K562 (cell line): ENCODE measurements around the gene ALK. TPM values are rescaled to one million over a fixed set of nuclear protein-coding genes. Genes with fewer than 3 reads are reported as not detected.

Experiments
- ATAC-seq: fragments of 200-7000 bp; cut with Tn5 transposase; 3 replicates; pipeline ENCODE4 v1.9.1; 2020; ENCODE audit warnings: moderate library complexity
- BruUV-seq: library from RNA; stranded (reverse); fragments of 400-500 nt; replicated peaks from 2 replicates; lab custom pipeline; 2021; lab: Mats Ljungman, UMichigan
- CTCF ChIA-PET: fragments of 300-600 bp; formaldehyde crosslinking; extraction: SDS; loops from one replicate; lab custom pipeline; 2021; ENCODE audit warnings: low intra/inter-chr PET ratio; lab: Yijun Ruan, JAX
- POLR2A ChIA-PET: fragments of 300-600, 350-650 bp; sonication (Branson Sonifier 250); formaldehyde crosslinking; extraction: SDS; loops from one replicate; lab custom pipeline; 2021; ENCODE audit warnings: antibody characterized with exemption, inconsistent platforms; lab: Yijun Ruan, JAX
- DNase-seq, 4 experiments: peaks; one replicate each; pipeline versions ENCODE4 v3.0.0 to v3.0.0-alpha.2; 2011 to 2018; ENCODE audit warnings: low spot score in 3 of 4, mixed read lengths in 3 of 4; ENCODE audit errors: extremely low read depth in 1 of 4
- FAIRE-seq: peaks from 2 replicates; lab custom pipeline; 2011; peaks lifted over from hg19 to GRCh38; lab: Jason Lieb, UNC
- H2AFZ ChIP-seq: 2 replicates; pipeline ENCODE4 v1.6.0; 2011; ENCODE audit warnings: low read depth, low read length, control low read depth, inconsistent platforms
- H3K27ac ChIP-seq: fragments of 200-600 bp; 3 replicates; pipeline ENCODE4 v1.8.0; 2011; ENCODE audit warnings: low read depth, mild to moderate bottlenecking, control low read depth, inconsistent platforms, low read length, moderate library complexity, mixed read lengths; ENCODE audit errors: extremely low read depth
- H3K27me3 ChIP-seq, 2 experiments: fragments of 300-600 bp in 1 of 2; 2 replicates in 1 of 2; 3 replicates in 1 of 2; pipeline versions ENCODE4 v1.6.0 to v1.8.0; 2011; ENCODE audit warnings: inconsistent platforms in 2 of 2, low read length in 2 of 2, mild to moderate bottlenecking in 1 of 2, mixed read lengths in 1 of 2, moderate library complexity in 1 of 2; ENCODE audit not compliant: control insufficient read depth in 2 of 2, insufficient read depth in 2 of 2
- H3K36me3 ChIP-seq: fragments of 300-600 bp; 3 replicates; pipeline ENCODE4 v1.8.0; 2011; ENCODE audit warnings: mild to moderate bottlenecking, low read length, inconsistent platforms; ENCODE audit not compliant: control insufficient read depth, insufficient read depth
- H3K4me1 ChIP-seq, 2 experiments: fragments of 200-600 bp in 1 of 2; replicated peaks in 1 of 2; 2 replicates in 1 of 2; 3 replicates in 1 of 2; pipeline versions ENCODE4 v1.5.1 to v1.8.0; 2011; ENCODE audit warnings: inconsistent platforms in 2 of 2, low read length in 2 of 2, mild to moderate bottlenecking in 1 of 2, mixed read lengths in 1 of 2, moderate library complexity in 1 of 2; ENCODE audit not compliant: control insufficient read depth in 2 of 2, insufficient read depth in 2 of 2
- H3K4me2 ChIP-seq: 2 replicates; pipeline ENCODE4 v1.6.1; 2011; ENCODE audit warnings: low read length, control low read depth, inconsistent platforms, mixed read lengths; ENCODE audit not compliant: insufficient read depth
- H3K4me3 ChIP-seq: fragments of 200-600 bp; sonication (generic), shearing (Covaris generic); 2 replicates; pipeline ENCODE4 v1.5.1; 2016; ENCODE audit warnings: control low read depth, inconsistent platforms
- H3K79me2 ChIP-seq: fragments of 200-600 bp; 3 replicates; pipeline ENCODE4 v1.8.0; 2011; ENCODE audit warnings: low read length, inconsistent platforms; ENCODE audit not compliant: control insufficient read depth, insufficient read depth
- H3K9ac ChIP-seq, 2 experiments: 2 replicates each; pipeline versions ENCODE4 v1.6.0 to v1.6.1; 2011; ENCODE audit warnings: low read depth in 2 of 2, low read length in 2 of 2, control low read depth in 1 of 2, inconsistent platforms in 1 of 2, mild to moderate bottlenecking in 1 of 2, mixed read lengths in 1 of 2; ENCODE audit not compliant: insufficient read depth in 1 of 2
- H3K9me1 ChIP-seq: one replicate; pipeline ENCODE4 v1.6.0; 2011; ENCODE audit warnings: inconsistent platforms, mild to moderate bottlenecking, low read length, moderate library complexity; ENCODE audit not compliant: control insufficient read depth, insufficient read depth
- H3K9me3 ChIP-seq: replicated peaks from 2 replicates; pipeline ENCODE4 v1.5.1; 2011; ENCODE audit warnings: low read depth, low read length, inconsistent platforms; ENCODE audit not compliant: control insufficient read depth, insufficient read depth
- H4K20me1 ChIP-seq: replicated peaks from 2 replicates; pipeline ENCODE4 v1.6.1; 2011; ENCODE audit warnings: low read length, inconsistent platforms, mixed read lengths; ENCODE audit not compliant: control insufficient read depth, insufficient read depth
- COPS2 ChIP-seq: fragments of 450-650 bp; conservative IDR thresholded peaks from 2 replicates; pipeline ENCODE4 v1.6.1; 2016; ENCODE audit warnings: mild to moderate bottlenecking, moderate library complexity
- FOXA3 ChIP-seq, 2 experiments: fragments of 450-650 bp in 1 of 2; sonication (generic) in 1 of 2; formaldehyde crosslinking; IDR thresholded peaks in 1 of 2; conservative IDR thresholded peaks in 1 of 2; 2 replicates each; pipeline versions ENCODE4 v1.4.0 to v1.8.0; 2020 to 2022; ENCODE audit warnings: mild to moderate bottlenecking in 2 of 2, missing genetic modification reagents in 1 of 2
- FOXK2 ChIP-seq, 2 experiments: fragments of 450-650 bp; IDR thresholded peaks in 1 of 2; conservative IDR thresholded peaks in 1 of 2; 2 replicates each; pipeline ENCODE4 v1.6.1; 2016; ENCODE audit warnings: low read depth in 2 of 2, mild to moderate bottlenecking in 1 of 2
- HNRNPL ChIP-seq: fragments of 200-400 bp; formaldehyde crosslinking; IDR thresholded peaks from 2 replicates; pipeline ENCODE4 v1.6.1; 2017; ENCODE audit warnings: low read depth, mild to moderate bottlenecking, low read length
- MCM3 ChIP-seq: fragments of 450-650 bp; IDR thresholded peaks from 2 replicates; pipeline ENCODE4 v1.6.1; 2016
- MECOM ChIP-seq: fragments of 250-450 bp; sonication (Bioruptor Pico); IDR thresholded peaks from 2 replicates; pipeline ENCODE4 v1.8.0; 2022; ENCODE audit warnings: inconsistent platforms
- NRF1 ChIP-seq, 2 experiments: fragments of 450-650 bp; IDR thresholded peaks in 1 of 2; conservative IDR thresholded peaks in 1 of 2; 2 replicates each; pipeline ENCODE4 v1.6.1; 2014; ENCODE audit warnings: mild to moderate bottlenecking in 2 of 2
- YBX1 ChIP-seq: fragments of 450-650 bp; IDR thresholded peaks from 2 replicates; pipeline ENCODE4 v1.7.1; 2016; ENCODE audit warnings: mild to moderate bottlenecking
- ZFP30 ChIP-seq: fragments of 250-450 bp; sonication (Bioruptor Pico); IDR thresholded peaks from 2 replicates; pipeline ENCODE4 v1.8.0; 2022; ENCODE audit warnings: moderate library complexity, mild to moderate bottlenecking, inconsistent platforms, borderline replicate concordance
- ZNF707 ChIP-seq: fragments of 250-450 bp; sonication (Bioruptor Pico); conservative IDR thresholded peaks from 2 replicates; pipeline ENCODE4 v1.8.0; 2022; ENCODE audit warnings: inconsistent platforms, mild to moderate bottlenecking, moderate library complexity
- in situ Hi-C: fragments of 300-500 bp; cut with MboI; formaldehyde crosslinking; loops from 4 replicates; pipeline ENCODE4 v1.15.0; 2018; ENCODE audit warnings: inconsistent platforms, mixed read lengths
- intact Hi-C: fragments of 100-400 bp; cut with micrococcal nuclease; formaldehyde crosslinking; loops from 2 replicates; pipeline ENCODE4 v1.14.2; 2022
- polyA plus RNA-seq, 8 experiments: library from polyadenylated mRNA; depleted of rRNA in 4 of 8; stranded (reverse) in 5 of 8; unstranded in 3 of 8; fragments of >200 nt; fragmentation: Nextera tagmentation in 2 of 8; fragmentation: Illumina TruSeq in 1 of 8; extraction: Ambion mirVana in 2 of 8; extraction: Trizol in 1 of 8; gene quantifications; 2 replicates each; pipeline versions ENCODE4 v1.2.1 to v1.2.3, GENCODE V29; 2011 to 2014; ENCODE audit warnings: inconsistent platforms in 1 of 8, missing spikeins in 1 of 8
- total RNA-seq, 7 experiments: library from RNA; depleted of rRNA in 6 of 7; stranded (reverse); fragments of >200 nt in 6 of 7; fragmentation: Illumina TruSeq in 2 of 7; extraction: Trizol in 2 of 7; gene quantifications; 2 replicates each; pipeline versions ENCODE4 v1.2.1 to v1.2.3, GENCODE V29; 2011 to 2021; ENCODE audit warnings: low replicate concordance in 1 of 7
- TF ChIP-seq, protein P1 (sequence below): fragments of 450-650 bp; IDR thresholded peaks from 2 replicates; pipeline ENCODE4 v1.6.1; 2016; ENCODE audit warnings: low read depth, mild to moderate bottlenecking, moderate library complexity
- TF ChIP-seq, protein P2 (sequence below): sonication (generic); formaldehyde crosslinking; IDR thresholded peaks from 2 replicates; pipeline ENCODE4 v1.8.1; 2023; ENCODE audit warnings: mild to moderate bottlenecking, missing genetic modification reagents, moderate library complexity

ALK gene
- total and polyA plus RNA-seq, 9 of the 15 experiments (the other 6 are each of a cell fraction or from before 2014, with no cell fraction given): not detected

DNA sequence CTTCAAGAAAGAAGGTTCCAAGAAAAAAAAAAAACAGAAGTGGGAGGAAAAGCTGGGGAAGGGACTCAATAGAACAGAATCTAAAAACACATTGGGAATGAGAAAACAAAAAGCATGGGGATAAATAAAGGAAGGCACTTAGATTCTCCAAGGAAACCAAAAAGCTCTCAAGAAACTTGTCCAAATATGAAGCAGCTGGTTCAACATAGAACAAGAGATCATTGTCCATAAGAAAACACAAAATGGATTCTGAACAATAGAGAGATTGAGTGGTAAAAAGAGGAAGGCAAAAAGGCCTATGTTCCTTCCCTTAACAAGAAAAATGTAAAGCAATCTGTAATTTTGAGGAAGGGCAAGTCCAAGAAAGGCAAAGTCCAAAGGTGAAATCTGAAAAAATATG lies 32.9 kb upstream of the ALK start:
- ChIA-PET POLR2A (no interaction called here), CTCF (no interaction called here)
- Histone ChIP-seq H3K9ac (no peak overlapping the region), H3K9me3 (no peaks in the 10 kb centered on the region), H2AFZ (no peak overlapping the region), H3K9me1 (no peaks in the 10 kb centered on the region), H3K27me3 (no peaks in the 10 kb centered on the region), H3K27ac (no peak overlapping the region), H3K4me3 (no peak overlapping the region), H3K79me2 (no peaks in the 10 kb centered on the region), H3K4me2 (no peak overlapping the region), H3K4me1 (no peaks in the 10 kb centered on the region), H3K36me3 (no peaks in the 10 kb centered on the region), H4K20me1 (no peaks in the 10 kb centered on the region)
- intact Hi-C loops: no loop called here
- in situ Hi-C loops: no loop called here
- ATAC-seq (no peak), FAIRE-seq (no peak), DNase-seq (no peak)
- no TSS peak for BruUV-seq
- TF ChIP-seq MECOM (CRISPR knock-in tag): no peak
- TF ChIP-seq HNRNPL: no peak

DNA sequence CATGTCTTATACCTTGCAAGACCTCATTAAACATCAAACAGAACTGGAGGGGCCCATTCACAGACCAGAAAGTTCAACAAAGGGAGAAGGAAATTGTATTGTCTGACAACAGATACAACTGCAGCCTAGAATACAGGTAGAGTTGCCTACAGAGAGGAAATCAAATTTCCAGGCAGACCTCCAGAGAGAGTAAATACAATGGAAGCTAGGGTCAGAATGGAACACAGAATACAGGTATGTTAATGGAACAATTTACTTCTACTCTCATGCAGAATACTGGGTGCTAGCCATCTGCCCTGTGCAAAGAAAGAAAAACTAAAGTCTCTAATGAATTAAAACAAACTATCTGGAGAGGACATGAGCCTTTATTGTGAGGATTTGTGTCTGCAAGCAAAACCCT lies 31.6 kb upstream of the ALK start:
- ATAC-seq (no peak), DNase-seq (no peak), FAIRE-seq (no peak)
- Histone ChIP-seq H3K9me3 (no peaks in the 10 kb centered on the region), H3K4me1 (no peaks in the 10 kb centered on the region), H3K79me2 (no peaks in the 10 kb centered on the region), H2AFZ (no peak overlapping the region), H3K4me3 (no peak overlapping the region), H3K27me3 (no peaks in the 10 kb centered on the region), H4K20me1 (no peaks in the 10 kb centered on the region), H3K9ac (no peak overlapping the region), H3K36me3 (no peaks in the 10 kb centered on the region), H3K4me2 (no peak overlapping the region), H3K9me1 (no peaks in the 10 kb centered on the region), H3K27ac (no peak overlapping the region)
- POLR2A ChIA-PET: interaction anchor here (1.1 kb wide), 1 partner anchor 40 kb away, joined by 3 read pairs; no protein-coding TSS in a partner anchor
- in situ Hi-C loops (no loop called here), intact Hi-C loops (no loop called here)
- no TSS peak for BruUV-seq
- TF ChIP-seq COPS2 (no peak), FOXK2 (conservative IDR thresholded peaks at IDR 0.05 in 1 of 2, IDR thresholded peaks at IDR 0.05 in 1 of 2; ENCODE audit: low read depth in 2 of 2) (no peak), ZFP30 (CRISPR knock-in tag) (no peak), FOXA3 (CRISPR knock-in tag; conservative IDR thresholded peaks at IDR 0.05 in 1 of 2, IDR thresholded peaks at IDR 0.05 in 1 of 2) (no peak), YBX1 (no peak), ZNF707 (CRISPR knock-in tag) (no peak), MCM3 (no peak), NRF1 (conservative IDR thresholded peaks at IDR 0.05 in 1 of 2, IDR thresholded peaks at IDR 0.05 in 1 of 2) (no peak)
- TF ChIP-seq, protein P1, sequence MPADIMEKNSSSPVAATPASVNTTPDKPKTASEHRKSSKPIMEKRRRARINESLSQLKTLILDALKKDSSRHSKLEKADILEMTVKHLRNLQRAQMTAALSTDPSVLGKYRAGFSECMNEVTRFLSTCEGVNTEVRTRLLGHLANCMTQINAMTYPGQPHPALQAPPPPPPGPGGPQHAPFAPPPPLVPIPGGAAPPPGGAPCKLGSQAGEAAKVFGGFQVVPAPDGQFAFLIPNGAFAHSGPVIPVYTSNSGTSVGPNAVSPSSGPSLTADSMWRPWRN: no peak
- TF ChIP-seq, protein P2, sequence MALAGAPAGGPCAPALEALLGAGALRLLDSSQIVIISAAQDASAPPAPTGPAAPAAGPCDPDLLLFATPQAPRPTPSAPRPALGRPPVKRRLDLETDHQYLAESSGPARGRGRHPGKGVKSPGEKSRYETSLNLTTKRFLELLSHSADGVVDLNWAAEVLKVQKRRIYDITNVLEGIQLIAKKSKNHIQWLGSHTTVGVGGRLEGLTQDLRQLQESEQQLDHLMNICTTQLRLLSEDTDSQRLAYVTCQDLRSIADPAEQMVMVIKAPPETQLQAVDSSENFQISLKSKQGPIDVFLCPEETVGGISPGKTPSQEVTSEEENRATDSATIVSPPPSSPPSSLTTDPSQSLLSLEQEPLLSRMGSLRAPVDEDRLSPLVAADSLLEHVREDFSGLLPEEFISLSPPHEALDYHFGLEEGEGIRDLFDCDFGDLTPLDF (CRISPR knock-in tag): no peak
- CTCF ChIA-PET: no interaction called here
